Measurements from ENCODE around the gene SLC35F3. TPM values are rescaled to one million over a fixed set of nuclear protein-coding genes. Genes with fewer than 3 reads are reported as not detected.

The SLC35F3 gene
- total and polyA plus RNA-seq, 2 experiments from 2014 or later, result 1.0 to 3.2 TPM

DNA sequence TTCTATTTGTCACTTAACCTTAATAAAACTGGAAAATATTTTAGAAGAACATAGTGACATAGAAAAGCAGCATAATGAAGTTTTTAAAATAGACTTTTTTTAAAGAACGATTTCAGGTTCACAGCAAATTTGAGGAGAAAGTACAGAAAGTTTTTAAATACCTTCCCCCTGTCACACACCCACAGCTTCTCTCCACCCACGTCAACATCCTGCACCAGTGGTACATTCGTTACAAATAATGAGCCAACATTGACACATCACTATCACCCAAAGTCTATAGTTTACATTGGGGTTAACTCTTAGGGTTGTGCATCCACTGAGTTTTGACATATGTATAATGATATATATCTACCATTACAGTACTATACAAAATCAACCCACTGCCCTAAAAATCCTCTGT lies 3.0 kb upstream of the SLC35F3 start (continued):
- no peak for TF ChIP-seq NANOG (IDR thresholded peaks at IDR 0.05; ENCODE audit: borderline replicate concordance)
- no peak for TF ChIP-seq EZH2phosphoT487 (IDR thresholded peaks at IDR 0.05; ENCODE audit: unreplicated experiment)
- no peak for TF ChIP-seq ZNF331 (CRISPR knock-in tag; IDR thresholded peaks at IDR 0.05; ENCODE audit: low read depth)
- TF ChIP-seq EZH2 (IDR thresholded peaks at IDR 0.05; ENCODE audit: low read depth, unreplicated experiment), result no peak
- no peak for TF ChIP-seq ETS1 (IDR thresholded peaks at IDR 0.05)
- no peak for TF ChIP-seq STAT1 (IDR thresholded peaks at IDR 0.05; ENCODE audit: unreplicated experiment)
- TF ChIP-seq CREB1 (CRISPR knock-in tag; IDR thresholded peaks at IDR 0.05; ENCODE audit: low read depth), result no peak

DNA sequence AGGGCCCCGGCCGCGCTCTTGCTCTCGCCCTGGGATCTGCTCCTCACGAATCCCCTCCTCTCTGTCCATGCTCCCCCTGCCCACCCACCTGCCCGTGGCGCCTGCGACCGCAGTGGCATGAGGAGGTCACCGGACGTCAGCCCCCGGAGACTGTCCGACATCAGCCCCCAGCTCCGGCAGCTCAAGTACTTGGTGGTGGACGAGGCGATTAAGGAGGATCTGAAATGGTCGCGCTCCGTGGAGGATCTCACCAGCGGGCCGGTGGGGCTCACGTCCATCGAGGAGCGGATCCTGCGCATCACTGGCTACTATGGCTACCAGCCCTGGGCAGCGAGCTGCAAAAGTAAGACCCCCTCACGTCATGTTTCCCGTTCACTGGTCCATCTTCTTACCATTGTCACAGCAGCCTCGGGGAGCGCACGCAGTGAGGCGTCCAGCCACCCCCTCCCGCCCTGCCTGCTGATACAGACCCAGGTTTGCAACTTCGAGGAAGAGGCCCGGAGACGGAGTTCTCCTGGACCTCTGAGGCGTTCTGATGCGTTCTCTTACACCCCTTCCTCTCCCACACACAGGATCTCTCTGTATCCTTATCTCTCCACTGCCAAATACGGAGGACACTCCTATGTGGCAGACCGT lies 1.1 kb downstream of the SLC35F3 start:
- Histone ChIP-seq H3K4me2 (peak overlapping the region; percentile 87), H3K27me3 (ENCODE audit: insufficient read depth) (peaks cover 55% of the 10 kb centered on the region), H2AFZ (peak overlapping the region; percentile 97), H3F3A (replicated peaks; ENCODE audit: low read depth) (0 out of 2 replicates have a peak, but pooled peaks cover 2% of the 10 kb centered on the region), H3K4me3 (peak overlapping the region; percentile 76), H3K27ac (ENCODE audit: low read depth) (no peak overlapping the region), H3K79me2 (replicated peaks; ENCODE audit: insufficient read depth) (no peaks in the 10 kb centered on the region), H3K36me3 (ENCODE audit: insufficient read depth) (peaks cover 3% of the 10 kb centered on the region), H4K20me1 (replicated peaks; ENCODE audit: insufficient read depth) (peaks cover 7% of the 10 kb centered on the region; the same call in 1 of the 2 replicates), H3K9me2 (ENCODE audit: insufficient read depth) (no peaks in the 10 kb centered on the region), H3K4me1 (ENCODE audit: insufficient read depth) (peaks cover 10% of the 10 kb centered on the region; the same call in 1 of the 2 replicates)
- DNase-seq (ENCODE audit: low spot score), result peak; percentile 46
- Mint-ChIP-seq H3K27ac (no peak overlapping the region), H3K36me3 (ENCODE audit: low read depth) (peaks cover 2% of the 10 kb centered on the region; the same call in 1 of the 3 replicates), H3K9me3 (no peaks in the 10 kb centered on the region; the same call in 2 of the 3 replicates), H3K4me3 (peak overlapping the region; percentile 77), H3K27me3 (ENCODE audit: insufficient read depth, low read depth, poor library complexity) (peaks cover 21% of the 10 kb centered on the region), H3K4me1 (peaks cover 6% of the 10 kb centered on the region)
- TF ChIP-seq EZH2 (IDR thresholded peaks at IDR 0.05; ENCODE audit: low read depth, unreplicated experiment) (peak; percentile 67), ETS1 (IDR thresholded peaks at IDR 0.05) (no peak)
- peak; percentile 29 for ATAC-seq

DNA sequence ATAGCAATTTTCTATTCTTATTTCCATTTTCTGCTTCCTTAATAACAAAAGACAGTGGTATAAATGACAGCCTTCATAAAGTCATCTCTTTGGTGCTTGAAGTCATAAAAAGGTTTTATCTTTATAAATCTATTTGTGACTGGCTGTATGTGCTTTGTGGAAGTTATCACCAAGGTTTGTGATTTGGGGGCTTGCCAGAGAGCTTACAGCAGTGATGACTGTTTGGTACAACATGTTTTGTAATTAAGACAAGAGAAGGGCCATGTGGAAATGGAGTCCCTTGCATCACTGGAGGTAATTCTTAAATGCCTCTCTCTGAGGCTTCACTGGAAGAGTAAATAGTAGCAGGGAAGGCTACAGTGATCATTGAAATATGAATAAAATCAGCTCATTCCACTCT lies 2.7 kb downstream of the SLC35F3 start:
- Mint-ChIP-seq H3K9me3 (no peaks in the 10 kb centered on the region; the same call in 2 of the 3 replicates), H3K27ac (no peak overlapping the region), H3K36me3 (ENCODE audit: low read depth) (peaks cover 2% of the 10 kb centered on the region; the same call in 1 of the 3 replicates), H3K4me3 (no peak overlapping the region), H3K27me3 (ENCODE audit: insufficient read depth, low read depth, poor library complexity) (peaks cover 21% of the 10 kb centered on the region), H3K4me1 (peaks cover 6% of the 10 kb centered on the region)
- Histone ChIP-seq H3K79me2 (replicated peaks; ENCODE audit: insufficient read depth) (no peaks in the 10 kb centered on the region), H3K4me3 (no peak overlapping the region), H2AFZ (no peak overlapping the region), H3K4me2 (no peak overlapping the region), H4K20me1 (replicated peaks; ENCODE audit: insufficient read depth) (peaks cover 7% of the 10 kb centered on the region; the same call in 1 of the 2 replicates), H3K36me3 (ENCODE audit: insufficient read depth) (peaks cover 3% of the 10 kb centered on the region), H3K27ac (ENCODE audit: low read depth) (no peak overlapping the region), H3K9me2 (ENCODE audit: insufficient read depth) (no peaks in the 10 kb centered on the region), H3F3A (replicated peaks; ENCODE audit: low read depth) (0 out of 2 replicates have a peak, but pooled peaks cover 2% of the 10 kb centered on the region), H3K4me1 (ENCODE audit: insufficient read depth) (peaks cover 10% of the 10 kb centered on the region; the same call in 1 of the 2 replicates), H3K27me3 (ENCODE audit: insufficient read depth) (peaks cover 50% of the 10 kb centered on the region)
- ATAC-seq (no peak), DNase-seq (ENCODE audit: low spot score) (no peak)
- no peak for TF ChIP-seq STAT1 (IDR thresholded peaks at IDR 0.05; ENCODE audit: unreplicated experiment)
- TF ChIP-seq CTCF (conservative IDR thresholded peaks at IDR 0.05; ENCODE audit: low read depth in 2 of 2), result no peak
- TF ChIP-seq EZH2phosphoT487 (IDR thresholded peaks at IDR 0.05; ENCODE audit: unreplicated experiment), result no peak
- no peak for TF ChIP-seq EZH2 (IDR thresholded peaks at IDR 0.05; ENCODE audit: low read depth, unreplicated experiment)
- TF ChIP-seq NANOG (IDR thresholded peaks at IDR 0.05; ENCODE audit: borderline replicate concordance), result no peak
- TF ChIP-seq ZNF114 (CRISPR knock-in tag; IDR thresholded peaks at IDR 0.05), result no peak
- no peak for TF ChIP-seq ZNF331 (CRISPR knock-in tag; IDR thresholded peaks at IDR 0.05; ENCODE audit: low read depth)
- TF ChIP-seq POLR2AphosphoS5 (IDR thresholded peaks at IDR 0.05; ENCODE audit: low read depth), result no peak
- TF ChIP-seq REST (IDR thresholded peaks at IDR 0.05; ENCODE audit: unreplicated experiment), result no peak
